ENCODE data around the gene RGMB.
A peak's percentile ranks its signal among the peaks of the same experiment; 100 is the strongest.

The RGMB gene

GRCh38 chr5:98798847-98799246 lies 25.4 kb downstream of the RGMB start:
- Mint-ChIP-seq H3K4me1 (no peaks in the 10 kb centered on the region), H3K9me3 (no peaks in the 10 kb centered on the region), H3K4me3 (no peak overlapping the region), H3K36me3 (peaks cover 4% of the 10 kb centered on the region), H3K27me3 (no peaks in the 10 kb centered on the region), H3K27ac (no peak overlapping the region)
- DNase-seq (ENCODE audit: low spot score in 2 of 2): no peak
- no peak for ATAC-seq (ENCODE audit: low read depth)

DNA sequence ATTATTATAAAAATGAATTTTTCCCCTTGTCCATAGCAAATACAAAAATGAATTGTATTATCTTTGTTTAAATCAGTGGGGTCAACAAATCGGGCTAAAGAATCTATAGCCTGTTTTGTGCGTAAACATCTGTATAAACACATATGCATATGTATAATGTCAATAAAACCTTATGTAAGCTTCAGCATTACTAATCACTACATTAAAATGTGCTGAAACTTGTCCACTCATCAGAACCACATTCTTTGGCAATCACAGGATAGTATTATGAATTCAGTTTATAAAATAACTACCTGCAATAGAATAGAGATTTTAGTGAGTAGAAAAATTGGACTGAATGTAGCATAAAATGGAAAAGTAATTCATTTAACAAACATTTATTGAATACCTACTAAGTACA lies 30.6 kb downstream of the RGMB start:
- ATAC-seq (ENCODE audit: low read depth) (no peak), DNase-seq (ENCODE audit: low spot score in 2 of 2) (no peak)
- Mint-ChIP-seq H3K27me3 (no peaks in the 10 kb centered on the region), H3K27ac (no peak overlapping the region), H3K36me3 (peaks cover 13% of the 10 kb centered on the region), H3K9me3 (peaks cover 14% of the 10 kb centered on the region), H3K4me3 (no peak overlapping the region), H3K4me1 (no peaks in the 10 kb centered on the region)

DNA sequence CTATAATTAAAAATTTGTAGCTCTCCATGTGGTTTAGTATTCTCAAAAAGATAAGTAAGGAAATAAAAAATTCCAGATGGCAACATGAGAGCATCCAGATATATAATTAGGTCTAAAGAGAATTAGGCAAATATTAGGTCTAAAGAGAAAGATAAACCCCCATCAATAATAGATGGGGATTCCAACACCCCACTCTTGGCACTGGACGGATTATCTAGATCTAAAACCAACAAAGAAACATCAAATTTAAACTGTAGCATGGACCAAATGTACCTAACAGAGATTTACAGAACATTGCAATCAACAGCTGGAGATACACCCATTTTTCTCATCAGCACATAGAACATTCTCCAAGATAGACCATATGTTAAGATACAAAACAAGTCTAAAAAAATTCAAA lies 31.6 kb downstream of the RGMB start:
- H3K9me3 Mint-ChIP-seq: peaks cover 14% of the 10 kb centered on the region
- H3K4me3 Mint-ChIP-seq: no peak overlapping the region
- no peak for DNase-seq (ENCODE audit: low spot score in 2 of 2)
- no peak overlapping the region for H3K27ac Mint-ChIP-seq
- H3K4me1 Mint-ChIP-seq: no peaks in the 10 kb centered on the region
- H3K27me3 Mint-ChIP-seq: no peaks in the 10 kb centered on the region
- H3K36me3 Mint-ChIP-seq: peaks cover 13% of the 10 kb centered on the region
- ATAC-seq (ENCODE audit: low read depth): no peak

GRCh38 chr5:98807806-98808205 lies 34.3 kb downstream of the RGMB start:
- H3K4me3 Mint-ChIP-seq: no peak overlapping the region

DNA sequence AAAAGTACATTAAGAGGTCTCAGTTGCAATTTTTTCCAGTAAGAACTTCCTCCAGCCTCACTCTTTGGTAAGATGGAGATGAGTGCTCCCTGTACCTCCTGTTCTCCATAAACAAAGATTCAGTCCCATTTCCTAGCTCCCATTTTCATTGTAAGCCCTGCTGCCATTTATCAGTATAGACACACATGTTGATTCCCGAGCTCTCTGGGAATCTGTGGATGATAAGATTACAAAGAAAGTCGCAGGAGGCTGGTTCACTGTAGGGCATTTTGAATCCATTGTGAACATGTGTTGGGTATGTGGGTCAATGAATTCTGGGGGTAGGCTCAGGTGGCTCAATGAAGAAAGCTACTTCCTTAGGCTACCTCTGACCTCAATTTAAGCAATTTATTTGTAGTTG lies 36.7 kb downstream of the RGMB start:
- Mint-ChIP-seq H3K9me3 (peaks cover 14% of the 10 kb centered on the region), H3K36me3 (peaks cover 11% of the 10 kb centered on the region), H3K4me1 (no peaks in the 10 kb centered on the region), H3K27ac (no peak overlapping the region), H3K4me3 (no peak overlapping the region), H3K27me3 (no peaks in the 10 kb centered on the region)
- ATAC-seq (ENCODE audit: low read depth): no peak
- DNase-seq (ENCODE audit: low spot score in 2 of 2): no peak

More at GRCh38 chr5:98807806-98808205, 34.3 kb downstream of the RGMB start:
- H3K9me3 Mint-ChIP-seq: peaks cover 14% of the 10 kb centered on the region
- ATAC-seq (ENCODE audit: low read depth) (no peak), DNase-seq (ENCODE audit: low spot score in 2 of 2) (no peak)
- no peaks in the 10 kb centered on the region for H3K4me1 Mint-ChIP-seq
- no peaks in the 10 kb centered on the region for H3K27me3 Mint-ChIP-seq
- H3K36me3 Mint-ChIP-seq: peaks cover 11% of the 10 kb centered on the region
- H3K27ac Mint-ChIP-seq: no peak overlapping the region

DNA sequence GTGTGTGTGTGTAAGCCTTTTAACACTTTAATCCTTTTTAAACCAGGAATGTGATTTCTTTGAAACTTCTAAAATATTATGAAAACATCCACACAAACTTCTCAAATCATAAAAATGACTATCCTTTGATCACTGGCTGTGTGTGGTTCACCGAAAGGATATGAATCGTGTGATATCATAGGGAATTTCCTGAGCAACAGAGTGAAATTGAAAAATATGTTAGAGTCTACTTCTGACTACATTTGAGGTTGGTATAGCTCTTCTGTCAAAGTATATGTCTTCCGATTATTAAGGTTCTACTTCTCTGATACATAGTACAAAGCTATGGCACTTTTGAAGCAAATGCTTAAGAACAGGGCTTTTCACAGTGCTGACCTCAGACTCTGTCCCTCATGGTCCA lies 40.3 kb downstream of the RGMB start:
- Mint-ChIP-seq H3K9me3 (peaks cover 2% of the 10 kb centered on the region), H3K4me1 (no peaks in the 10 kb centered on the region), H3K36me3 (no peaks in the 10 kb centered on the region), H3K27ac (no peak overlapping the region), H3K27me3 (no peaks in the 10 kb centered on the region), H3K4me3 (no peak overlapping the region)
- ATAC-seq (ENCODE audit: low read depth) (no peak), DNase-seq (ENCODE audit: low spot score in 2 of 2) (no peak)

DNA sequence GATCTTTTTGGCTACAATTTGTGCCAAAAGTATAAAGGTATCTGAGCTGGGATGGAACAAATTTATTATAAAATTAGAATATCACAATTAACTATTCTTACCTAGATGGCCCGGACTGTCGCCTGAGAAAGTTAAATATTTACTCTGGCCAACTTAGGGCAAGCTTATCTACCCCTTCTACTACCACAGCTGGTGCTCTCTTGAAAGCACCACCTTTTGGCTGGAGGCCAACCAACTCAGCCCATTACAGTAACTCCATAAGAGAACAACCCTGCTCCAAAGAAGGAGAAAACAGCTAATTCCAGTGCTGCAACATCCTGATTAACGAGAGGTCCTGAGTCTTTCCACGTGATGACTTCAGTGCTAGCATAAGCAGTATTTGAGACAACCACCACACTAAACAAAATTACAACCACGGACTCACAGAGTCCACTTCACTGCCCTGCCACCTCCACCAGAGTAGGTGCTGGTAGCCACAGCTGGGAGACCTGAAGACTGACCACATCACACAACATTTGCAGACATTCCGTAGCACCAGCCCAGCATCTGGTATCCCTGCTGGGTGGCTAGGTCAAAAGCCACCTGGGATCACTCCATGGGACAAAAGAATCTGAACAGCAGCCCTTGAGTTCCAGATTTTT lies 43.2 kb downstream of the RGMB start:
- no peak for ATAC-seq (ENCODE audit: low read depth)
- Mint-ChIP-seq H3K27ac (no peak overlapping the region), H3K36me3 (peaks cover 11% of the 10 kb centered on the region), H3K9me3 (peaks cover 6% of the 10 kb centered on the region), H3K4me3 (no peak overlapping the region), H3K4me1 (no peaks in the 10 kb centered on the region), H3K27me3 (no peaks in the 10 kb centered on the region)
- DNase-seq (ENCODE audit: low spot score in 2 of 2): no peak

DNA sequence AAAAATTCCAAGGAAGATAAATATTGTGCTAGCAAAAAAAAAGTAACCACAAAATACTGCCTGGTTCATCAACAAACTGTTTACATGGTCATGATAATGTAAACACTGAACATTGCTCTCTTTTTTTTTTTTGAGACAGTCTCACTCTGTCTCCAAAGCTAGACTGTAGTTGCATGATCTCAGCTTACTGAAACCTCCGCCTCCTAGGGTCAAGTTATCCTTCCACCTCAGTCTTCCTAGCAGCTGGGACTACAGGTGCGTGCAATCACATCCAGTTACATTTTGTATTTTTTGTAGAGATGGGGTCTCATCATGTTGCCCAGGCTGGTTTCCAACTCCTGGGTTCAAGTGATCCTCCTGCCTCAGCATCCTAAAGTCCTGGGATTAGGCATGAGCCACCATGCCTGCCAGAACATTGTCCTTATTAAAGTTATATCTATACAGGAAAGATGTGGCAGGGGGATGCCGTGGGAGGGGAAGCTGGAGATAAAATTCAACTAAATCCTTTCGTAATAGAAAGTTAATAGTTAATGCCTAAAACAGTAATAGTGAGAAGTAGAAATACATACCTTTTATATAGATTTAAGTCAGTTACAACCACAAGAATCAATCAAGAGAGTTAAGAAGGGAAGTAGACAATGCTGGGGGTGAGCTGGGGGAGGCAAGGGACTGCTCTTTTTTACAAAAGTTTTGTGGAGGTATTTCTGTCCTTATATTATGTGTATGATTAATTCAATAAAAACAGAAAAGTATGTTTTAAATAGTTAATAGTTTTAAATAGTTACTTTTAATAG lies 52.3 kb downstream of the RGMB start:
- no peak for DNase-seq (ENCODE audit: low spot score in 2 of 2)
- no peaks in the 10 kb centered on the region for H3K4me1 Mint-ChIP-seq
- no peak overlapping the region for H3K4me3 Mint-ChIP-seq
- H3K9me3 Mint-ChIP-seq: peaks cover 5% of the 10 kb centered on the region
- no peak for ATAC-seq (ENCODE audit: low read depth)
- no peaks in the 10 kb centered on the region for H3K27me3 Mint-ChIP-seq
- H3K27ac Mint-ChIP-seq: no peak overlapping the region
- H3K36me3 Mint-ChIP-seq: no peaks in the 10 kb centered on the region

DNA sequence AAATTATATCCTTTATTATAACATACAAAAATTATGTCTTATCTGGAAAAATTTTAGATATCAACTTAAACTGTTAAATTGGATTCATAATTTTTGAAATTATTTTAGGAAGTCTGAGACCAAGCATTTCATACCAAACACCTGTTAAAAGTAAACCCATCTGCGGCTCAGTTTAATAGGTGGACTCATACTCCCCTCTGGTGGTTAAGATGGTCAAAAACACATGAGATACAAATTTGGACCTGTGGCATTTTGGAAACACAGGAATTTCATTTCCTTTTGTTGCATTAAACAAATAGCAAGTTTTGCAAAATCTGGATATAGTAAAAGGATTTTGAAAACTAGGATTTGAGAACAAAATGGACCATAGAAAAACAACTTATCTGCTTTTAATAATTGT lies 53.7 kb downstream of the RGMB start:
- DNase-seq (ENCODE audit: low spot score in 2 of 2): peak in 1 of 2 donors; percentile 14

DNA sequence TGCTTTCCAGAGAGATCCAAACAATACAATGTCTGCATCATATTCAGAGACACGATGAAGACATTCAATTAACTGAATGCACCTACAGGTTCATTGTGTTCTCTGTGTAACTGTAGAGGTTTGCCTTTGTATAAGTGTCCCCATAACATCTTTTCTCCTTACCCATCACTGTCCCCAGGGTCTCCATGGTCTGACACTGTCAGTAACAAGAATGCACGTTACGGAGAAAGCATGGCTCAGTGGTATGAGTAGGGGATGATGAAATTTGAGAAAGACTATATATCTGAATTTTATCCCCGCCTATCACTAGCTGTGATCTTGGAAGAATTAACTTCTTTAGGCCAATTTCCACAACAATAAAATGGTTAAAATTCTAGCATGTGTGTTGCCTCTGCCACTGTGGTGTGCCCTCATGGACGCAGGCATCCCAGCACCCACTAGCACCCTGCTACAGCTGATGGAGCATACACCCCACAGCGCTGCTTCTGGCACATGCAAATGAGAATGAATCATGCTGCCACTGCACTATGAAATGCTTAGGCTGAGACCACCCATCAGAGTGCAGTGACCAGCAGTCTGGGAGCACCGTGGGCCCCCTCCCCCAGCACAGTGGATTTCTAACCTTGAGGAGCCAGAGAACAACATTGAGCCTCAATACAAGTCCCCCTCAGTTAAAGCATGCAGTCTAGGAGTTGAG lies 54.3 kb downstream of the RGMB start:
- H3K27ac Mint-ChIP-seq: no peak overlapping the region
- no peak overlapping the region for H3K4me3 Mint-ChIP-seq
- no peak for ATAC-seq (ENCODE audit: low read depth)
- H3K27me3 Mint-ChIP-seq: no peaks in the 10 kb centered on the region
- no peaks in the 10 kb centered on the region for H3K36me3 Mint-ChIP-seq
- no peak for DNase-seq (ENCODE audit: low spot score in 2 of 2)
- H3K4me1 Mint-ChIP-seq: no peaks in the 10 kb centered on the region
- no peaks in the 10 kb centered on the region for H3K9me3 Mint-ChIP-seq

More for the DNA sequence above, 53.7 kb downstream of the RGMB start:
- Mint-ChIP-seq H3K27ac (no peak overlapping the region), H3K27me3 (no peaks in the 10 kb centered on the region), H3K9me3 (no peaks in the 10 kb centered on the region), H3K4me3 (no peak overlapping the region), H3K36me3 (no peaks in the 10 kb centered on the region), H3K4me1 (no peaks in the 10 kb centered on the region)
- ATAC-seq (ENCODE audit: low read depth): no peak

DNA sequence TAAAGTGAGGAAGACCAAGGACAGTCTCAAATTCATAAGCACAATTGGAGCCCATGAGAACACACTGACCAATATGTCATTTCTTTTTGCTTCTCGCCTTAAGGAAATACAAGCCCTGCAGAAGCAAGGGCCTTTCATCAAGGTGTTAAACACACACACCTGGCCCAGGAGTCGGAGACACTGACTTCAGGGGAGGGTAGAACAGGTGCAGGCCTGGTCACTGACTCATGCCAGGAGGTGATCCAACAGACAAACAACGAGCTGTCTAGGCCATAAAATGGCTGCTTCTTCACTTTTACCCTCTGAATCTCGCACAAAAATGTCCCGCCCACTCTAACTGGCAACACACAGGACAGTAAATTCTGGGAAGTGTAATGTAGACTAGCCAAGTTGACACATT lies 62.7 kb downstream of the RGMB start:
- no peak for ATAC-seq (ENCODE audit: low read depth)
- Mint-ChIP-seq H3K27ac (no peak overlapping the region), H3K4me3 (no peak overlapping the region), H3K36me3 (peaks cover 3% of the 10 kb centered on the region), H3K27me3 (no peaks in the 10 kb centered on the region), H3K4me1 (no peaks in the 10 kb centered on the region), H3K9me3 (no peaks in the 10 kb centered on the region)
- DNase-seq (ENCODE audit: low spot score in 2 of 2): no peak

GRCh38 chr5:98839469-98840383 lies 66.3 kb downstream of the RGMB start:
- H3K27me3 Mint-ChIP-seq: no peaks in the 10 kb centered on the region
- H3K9me3 Mint-ChIP-seq: peaks cover 1% of the 10 kb centered on the region
- DNase-seq (ENCODE audit: low spot score in 2 of 2) (no peak), ATAC-seq (ENCODE audit: low read depth) (peak; percentile 50)
- H3K36me3 Mint-ChIP-seq: no peaks in the 10 kb centered on the region
- peak overlapping the region; percentile 66 for H3K4me3 Mint-ChIP-seq
- H3K27ac Mint-ChIP-seq: no peak overlapping the region
- no peaks in the 10 kb centered on the region for H3K4me1 Mint-ChIP-seq

DNA sequence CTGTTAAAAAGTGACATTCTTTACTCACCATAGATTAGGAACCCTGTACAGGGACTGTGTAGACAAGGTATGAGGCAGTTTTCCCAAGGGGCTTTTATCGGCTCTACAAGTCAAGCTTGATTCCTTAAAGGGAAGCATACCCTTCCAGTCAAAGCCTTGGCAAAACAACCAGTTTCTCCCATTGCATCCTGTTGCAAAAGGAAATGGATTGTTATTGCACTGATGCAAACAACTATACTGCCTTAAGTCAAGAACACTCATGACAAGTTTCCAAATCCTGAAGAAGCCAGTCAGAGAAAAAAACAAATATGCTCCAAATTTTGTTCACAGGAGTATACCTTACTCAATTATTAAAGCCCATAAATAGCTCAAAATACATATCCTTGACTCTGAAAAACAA lies 67.5 kb downstream of the RGMB start:
- no peak for ATAC-seq (ENCODE audit: low read depth)
- H3K4me3 Mint-ChIP-seq: no peak overlapping the region
- H3K27ac Mint-ChIP-seq: no peak overlapping the region
- no peaks in the 10 kb centered on the region for H3K27me3 Mint-ChIP-seq
- H3K9me3 Mint-ChIP-seq: peaks cover 1% of the 10 kb centered on the region
- no peak for DNase-seq (ENCODE audit: low spot score in 2 of 2)
- no peaks in the 10 kb centered on the region for H3K36me3 Mint-ChIP-seq
- H3K4me1 Mint-ChIP-seq: no peaks in the 10 kb centered on the region

DNA sequence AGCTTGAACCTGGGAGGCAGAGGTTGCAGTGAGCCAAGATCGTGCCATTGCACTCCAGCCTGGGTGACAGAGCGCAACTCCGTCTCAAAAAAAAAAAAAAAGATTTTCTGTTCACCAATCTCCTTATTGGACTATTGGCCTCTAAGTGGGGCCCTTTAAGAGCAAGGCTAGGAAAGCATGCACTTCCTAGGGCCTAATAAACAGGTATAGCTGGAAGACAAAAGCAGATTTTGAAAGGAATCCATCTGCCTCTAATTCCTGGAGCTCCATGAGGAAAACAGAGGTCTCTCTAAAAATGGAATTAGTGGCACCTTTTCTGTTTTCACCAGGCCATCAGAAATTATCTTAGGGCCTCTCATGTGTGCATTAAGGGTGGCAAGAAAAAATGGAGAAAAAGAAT lies 70.0 kb downstream of the RGMB start:
- Mint-ChIP-seq H3K9me3 (peaks cover 1% of the 10 kb centered on the region), H3K4me3 (no peak overlapping the region), H3K36me3 (no peaks in the 10 kb centered on the region), H3K27ac (no peak overlapping the region), H3K27me3 (no peaks in the 10 kb centered on the region), H3K4me1 (no peaks in the 10 kb centered on the region)
- no peak for ATAC-seq (ENCODE audit: low read depth)
- no peak for DNase-seq (ENCODE audit: low spot score in 2 of 2)

Measured in memory B cell (primary cell).